NK-92 treated with Interleukin-12 subunit alpha and Interleukin-12 subunit beta, amount 100 ng/mL, for 24 hours (cell line): Measurements from ENCODE around the gene GSG1L.

Experiments
- DNase-seq: peaks from one replicate; lab custom pipeline; 2025; lab: John Stamatoyannopoulos, UW

The GSG1L gene

GRCh38 chr16:28091656-28092055 lies 28.1 kb upstream of the GSG1L start:
- no peak for DNase-seq

- no peak for DNase-seq
These were observed 27.3 kb upstream of the GSG1L start for GRCh38 chr16:28090646-28091377.

GRCh38 chr16:28089992-28090365 lies 26.5 kb upstream of the GSG1L start:
- no peak for DNase-seq

- DNase-seq, result no peak
These were observed 25.9 kb upstream of the GSG1L start for GRCh38 chr16:28089205-28089991.

GRCh38 chr16:28087675-28088300 lies 24.3 kb upstream of the GSG1L start:
- DNase-seq, result no peak

- no peak for DNase-seq
These were observed 23.7 kb upstream of the GSG1L start for GRCh38 chr16:28087140-28087660.

- no peak for DNase-seq
These were observed 22.9 kb upstream of the GSG1L start for GRCh38 chr16:28086186-28087139.

- DNase-seq, result no peak
These were observed 22.1 kb upstream of the GSG1L start for GRCh38 chr16:28085389-28086171.

GRCh38 chr16:28084209-28084608 lies 20.7 kb upstream of the GSG1L start:
- no peak for DNase-seq

GRCh38 chr16:28082624-28083023 lies 19.1 kb upstream of the GSG1L start:
- no peak for DNase-seq

GRCh38 chr16:28081391-28081968 lies 18.0 kb upstream of the GSG1L start:
- no peak for DNase-seq

GRCh38 chr16:28078261-28078660 lies 14.7 kb upstream of the GSG1L start:
- no peak for DNase-seq

- DNase-seq, result no peak
These were observed 10.3 kb upstream of the GSG1L start for GRCh38 chr16:28073836-28074235.

- no peak for DNase-seq
These were observed 8.6 kb upstream of the GSG1L start for GRCh38 chr16:28072087-28072486.

GRCh38 chr16:28069971-28070794 lies 6.7 kb upstream of the GSG1L start:
- no peak for DNase-seq

GRCh38 chr16:28068976-28069375 lies 5.5 kb upstream of the GSG1L start:
- DNase-seq, result no peak

- no peak for DNase-seq
These were observed 4.3 kb upstream of the GSG1L start for GRCh38 chr16:28067604-28068379.

- no peak for DNase-seq
These were observed 1.3 kb upstream of the GSG1L start for GRCh38 chr16:28064706-28065249.

- DNase-seq, result no peak
These were observed 636 bp upstream of the GSG1L start for GRCh38 chr16:28064150-28064549.
